CD1c-positive myeloid dendritic cell (primary cell): ENCODE results near the gene CNIH1.
"Not testable (repeated sequence)": the region's sequence is repeated elsewhere in the genome, so short reads cannot be mapped to it uniquely, and the experiment has no call there.

Experiments used
- DNase-seq: peaks from one replicate; pipeline ENCODE4 v3.0.0-alpha.2; 2016; ENCODE audit errors: extremely low spot score

CNIH1 gene

GRCh38 chr14:54381821-54382220 lies 59.4 kb downstream of the CNIH1 start:
- no peak for DNase-seq

- not testable (repeated sequence) for DNase-seq
Observed at GRCh38 chr14:54380558-54380957, 60.6 kb downstream of the CNIH1 start.

- not testable (repeated sequence) for DNase-seq
Observed at GRCh38 chr14:54378893-54379292, 62.3 kb downstream of the CNIH1 start.

- DNase-seq = no peak
Observed at GRCh38 chr14:54377501-54377900, 63.7 kb downstream of the CNIH1 start.

- no peak for DNase-seq
Observed at GRCh38 chr14:54374117-54374884, 66.9 kb downstream of the CNIH1 start.
